Ureter (tissue), 1 donor: Measurements from ENCODE around the gene ARHGAP18. TPM values are rescaled to one million over a fixed set of nuclear protein-coding genes. Genes with fewer than 3 reads are reported as not detected.

Experiments
- DNase-seq: peaks from one replicate; pipeline ENCODE4 v3.0.0-alpha.2; 2020; ENCODE audit warnings: low spot score
- total RNA-seq: library from RNA; stranded (reverse); gene quantifications from one replicate; pipeline ENCODE4 v1.2.4, GENCODE V29; 2023
- donor health status: DM: yes; HTN: yes; CAD: no.

The ARHGAP18 gene
- total RNA-seq, 1 donor from 2014 or later: 15.6 TPM

DNA sequence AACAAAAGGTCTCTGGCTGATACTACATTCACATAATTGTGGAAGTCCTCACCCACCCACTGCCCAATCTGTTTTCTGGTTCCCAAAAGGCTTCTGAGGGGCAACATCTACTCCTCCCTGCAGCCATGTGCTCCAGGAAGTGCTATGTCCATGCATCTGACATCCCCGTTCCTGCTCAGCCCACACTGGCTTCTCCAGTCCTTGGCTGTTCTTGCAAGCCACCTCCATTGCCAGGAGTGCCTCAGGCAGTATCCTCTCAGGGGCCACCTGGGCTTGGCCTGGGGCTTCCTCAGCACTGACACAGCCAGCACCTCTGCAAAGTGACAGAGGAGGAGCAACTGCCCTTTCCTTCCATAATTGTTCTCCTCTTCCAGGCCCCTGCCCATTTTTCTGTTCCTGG, 18.3 kb downstream of the ARHGAP18 start:
- DNase-seq: no peak

DNA sequence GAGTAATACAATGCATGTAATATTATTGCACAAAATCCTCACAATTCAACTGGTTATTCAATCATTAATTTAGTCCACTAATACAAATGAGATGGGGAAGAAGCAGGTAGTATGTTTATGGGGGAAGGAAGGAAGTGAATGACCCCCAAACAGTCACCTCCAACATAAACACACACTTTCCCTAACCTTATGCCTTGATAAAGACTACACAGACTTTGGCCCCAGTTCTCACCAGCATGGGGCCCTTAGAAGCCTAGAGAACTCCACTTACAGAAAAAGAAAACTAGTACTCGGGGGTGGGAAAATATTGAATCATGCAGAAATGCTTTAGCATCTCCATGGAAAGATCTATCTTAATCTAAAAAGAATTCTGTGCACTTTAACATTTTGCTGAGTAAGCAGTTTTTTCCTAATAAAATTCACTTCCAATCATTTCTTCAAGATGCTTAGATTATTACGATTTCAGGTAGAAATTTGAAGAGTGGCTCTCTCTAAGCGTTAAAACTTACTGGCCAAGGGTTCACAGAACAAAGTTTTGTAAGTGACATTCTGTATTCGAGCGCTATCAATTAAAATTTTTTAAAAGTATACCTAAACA, 18.8 kb downstream of the ARHGAP18 start:
- DNase-seq: no peak

DNA sequence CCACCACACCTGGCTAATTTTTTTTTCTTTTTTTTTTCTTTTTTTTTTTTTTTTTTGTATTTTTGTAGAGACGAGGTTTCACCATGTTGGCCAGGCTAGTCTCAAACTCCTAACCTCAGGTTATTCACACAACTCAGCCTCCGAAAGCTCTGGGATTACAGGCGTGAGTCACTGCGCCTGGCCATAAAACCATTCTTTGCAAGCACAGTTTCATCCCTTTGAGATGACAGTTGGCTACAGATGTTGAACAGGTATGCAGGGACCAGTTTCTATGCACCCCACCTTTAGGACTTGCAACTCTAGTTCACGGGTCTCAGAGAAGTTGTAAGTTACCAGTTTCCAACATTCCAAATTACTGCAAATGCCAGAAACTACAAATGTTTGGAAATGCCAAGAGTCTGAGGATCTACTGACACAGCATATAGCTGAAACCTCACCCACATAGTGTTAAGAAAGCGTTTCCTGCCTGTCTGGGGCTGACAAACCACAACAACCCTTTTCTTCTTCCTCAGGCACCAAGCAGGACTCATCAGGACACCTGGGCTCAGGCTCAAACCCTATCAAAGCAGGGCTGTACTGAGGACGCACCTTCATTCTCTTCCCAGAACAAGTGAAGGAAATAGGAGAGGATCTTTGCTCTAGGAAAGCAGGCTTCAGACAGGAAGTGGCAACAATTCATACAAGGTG, 22.9 kb downstream of the ARHGAP18 start:
- no peak for DNase-seq

DNA sequence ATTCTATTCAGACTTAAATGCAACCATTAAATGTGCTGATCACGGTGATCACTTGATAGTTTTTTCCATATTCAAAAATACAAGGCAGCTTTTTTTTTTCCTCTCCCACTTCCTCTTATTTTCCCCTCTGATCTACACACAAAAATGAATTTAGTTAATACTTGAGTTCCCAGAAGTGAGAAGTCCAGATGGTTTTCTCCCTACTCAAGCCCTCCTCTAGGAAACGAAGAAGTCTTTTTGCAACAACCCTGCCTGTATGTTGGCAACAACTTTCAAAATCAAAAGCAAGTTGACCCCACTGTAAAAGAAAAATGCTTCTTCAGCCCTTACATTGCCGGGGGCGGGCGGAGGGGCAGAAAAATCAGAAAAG, 24.3 kb downstream of the ARHGAP18 start:
- no peak for DNase-seq

DNA sequence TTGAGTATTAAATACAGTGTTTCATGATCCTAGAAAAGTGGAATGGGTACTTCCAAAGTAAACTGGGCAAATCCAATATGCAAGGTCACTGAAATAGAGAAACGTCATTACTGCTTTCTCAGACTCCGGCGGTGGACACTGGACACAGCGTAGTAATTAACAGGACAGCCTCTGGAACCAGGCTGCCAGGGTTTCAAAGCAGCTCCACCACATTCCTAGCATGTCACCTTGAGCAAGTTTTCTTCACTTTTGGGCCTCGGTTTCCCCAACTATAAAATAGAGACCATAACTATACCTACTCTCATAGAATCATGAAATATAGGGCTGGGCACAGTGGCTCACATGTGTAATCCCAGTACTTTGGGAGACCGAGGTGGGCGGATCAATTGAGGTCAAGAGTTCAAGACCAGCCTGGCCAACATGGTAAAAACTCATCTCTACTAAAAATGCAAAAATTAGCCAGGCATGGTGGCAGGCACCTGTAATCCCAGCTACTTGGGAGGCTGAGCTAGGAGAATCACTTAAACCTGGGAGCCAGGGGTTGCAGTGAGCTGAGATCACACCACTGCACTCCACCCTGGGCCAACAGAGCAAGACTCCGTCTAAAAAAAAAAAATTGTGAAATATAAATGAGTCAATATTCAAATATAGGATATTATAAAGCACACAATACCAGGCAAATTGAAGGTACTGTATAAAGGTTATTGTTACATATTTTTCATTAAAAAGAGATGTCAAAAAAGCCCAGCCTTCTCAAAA, 24.9 kb downstream of the ARHGAP18 start:
- no peak for DNase-seq

DNA sequence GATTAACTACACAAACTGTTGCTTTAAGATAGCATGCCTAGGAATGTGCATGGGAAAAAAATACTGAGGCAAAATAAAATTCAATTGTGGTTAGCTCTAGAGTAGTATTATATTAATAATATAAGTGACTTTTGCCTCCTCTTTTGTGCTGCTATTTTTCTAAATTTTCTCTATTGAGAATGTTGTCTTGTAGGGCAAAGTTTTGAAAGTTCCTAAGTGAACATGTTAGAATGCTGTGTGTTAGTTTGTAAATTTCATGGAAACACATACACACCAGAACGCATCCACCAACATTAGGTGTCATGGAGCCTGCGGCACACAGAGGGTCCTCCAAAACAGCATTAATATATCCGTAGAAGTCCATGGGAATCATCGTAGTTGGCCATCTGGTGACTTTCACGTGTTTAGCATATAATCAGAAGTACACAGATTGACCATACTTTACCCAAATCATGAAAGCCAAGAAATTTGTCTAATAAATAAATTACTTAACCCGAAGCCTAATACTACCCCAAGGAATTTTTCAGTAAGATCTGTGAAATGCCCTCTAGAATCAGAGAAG, 25.6 kb downstream of the ARHGAP18 start:
- no peak for DNase-seq

DNA sequence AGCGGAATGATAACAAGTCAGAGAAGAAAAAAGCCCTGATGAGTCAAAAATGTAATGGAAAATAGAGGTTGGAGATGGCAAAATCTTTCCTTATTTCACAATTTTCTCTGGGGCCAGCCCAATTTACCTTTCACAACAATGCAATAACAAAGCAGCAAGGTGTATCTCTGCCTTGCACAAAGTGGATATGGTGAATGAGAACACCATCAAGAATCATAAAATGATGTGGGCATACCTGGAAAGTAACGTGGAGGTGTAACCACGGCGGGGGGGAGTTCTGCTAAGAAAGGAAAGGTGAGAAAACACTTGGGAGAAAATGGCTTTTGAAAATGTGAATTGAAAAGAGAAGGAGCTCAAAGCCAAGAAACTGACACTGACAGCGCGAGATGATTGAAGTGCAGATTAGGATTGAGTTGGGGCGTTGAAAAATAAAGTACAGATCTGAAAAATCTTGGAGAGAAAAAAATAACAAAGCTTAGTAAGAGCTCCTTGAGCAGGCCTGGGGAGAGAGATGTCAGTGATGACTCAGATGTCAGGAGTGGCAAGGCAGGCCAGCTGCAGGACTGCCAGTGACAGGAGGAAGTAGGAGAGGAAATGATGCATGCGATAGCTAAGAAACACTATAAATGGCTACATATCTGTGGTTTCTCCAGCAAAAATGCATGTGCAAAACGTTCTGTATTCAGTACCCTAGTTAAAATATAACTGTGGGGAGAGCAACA, 26.2 kb downstream of the ARHGAP18 start:
- peak; percentile 74 for DNase-seq

DNA sequence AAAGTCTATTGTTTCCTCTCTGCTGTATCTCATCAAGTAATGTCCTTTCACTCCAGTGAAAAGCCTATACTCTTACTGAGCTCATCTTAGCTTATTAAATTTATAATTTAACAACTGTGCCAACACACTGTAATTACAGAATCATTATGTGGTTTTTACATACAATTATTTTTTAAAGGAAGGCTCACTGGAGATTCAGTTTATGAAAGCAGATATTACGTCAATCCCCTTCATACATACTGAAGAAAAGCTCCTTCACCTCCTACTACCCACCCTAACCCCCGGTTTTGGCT, 28.1 kb downstream of the ARHGAP18 start:
- DNase-seq: no peak

DNA sequence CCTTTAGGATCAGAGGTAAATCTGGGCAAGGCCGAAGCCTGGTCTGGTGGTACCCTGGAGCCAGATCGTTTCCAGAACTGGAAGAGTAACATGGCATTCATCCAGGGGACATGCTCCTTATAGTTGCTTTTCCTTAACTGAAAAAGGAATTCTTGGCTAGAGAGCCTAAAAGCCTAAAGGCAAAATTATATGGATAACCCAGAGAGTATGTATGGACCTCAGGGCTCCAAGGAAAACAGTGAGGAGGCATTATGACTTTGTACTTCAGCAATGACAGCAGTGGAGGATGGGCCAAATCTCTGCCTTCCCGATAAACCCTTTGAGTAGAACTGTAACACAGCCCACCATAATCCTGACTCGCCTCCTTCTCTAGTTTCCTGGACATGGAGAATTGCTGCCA, 29.3 kb downstream of the ARHGAP18 start:
- no peak for DNase-seq

DNA sequence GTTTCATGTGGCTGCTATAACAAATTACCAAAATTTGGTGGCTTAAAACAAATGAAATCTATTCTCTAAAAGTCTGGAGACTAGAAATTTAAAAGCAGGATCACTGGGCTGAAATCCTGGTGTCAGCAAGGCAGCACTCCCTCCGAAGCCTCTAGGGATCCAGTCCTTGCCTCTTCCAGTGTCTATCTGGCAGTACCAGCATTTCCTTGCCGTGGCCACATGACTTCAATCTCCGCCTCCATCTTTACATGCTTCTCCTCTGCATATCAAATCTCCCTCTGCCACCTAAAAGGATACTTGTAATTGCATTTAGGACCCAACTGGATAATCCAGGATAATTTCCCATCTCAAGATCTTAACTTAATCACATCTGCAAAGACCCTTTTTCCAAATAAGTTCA, 30.2 kb downstream of the ARHGAP18 start:
- no peak for DNase-seq

DNA sequence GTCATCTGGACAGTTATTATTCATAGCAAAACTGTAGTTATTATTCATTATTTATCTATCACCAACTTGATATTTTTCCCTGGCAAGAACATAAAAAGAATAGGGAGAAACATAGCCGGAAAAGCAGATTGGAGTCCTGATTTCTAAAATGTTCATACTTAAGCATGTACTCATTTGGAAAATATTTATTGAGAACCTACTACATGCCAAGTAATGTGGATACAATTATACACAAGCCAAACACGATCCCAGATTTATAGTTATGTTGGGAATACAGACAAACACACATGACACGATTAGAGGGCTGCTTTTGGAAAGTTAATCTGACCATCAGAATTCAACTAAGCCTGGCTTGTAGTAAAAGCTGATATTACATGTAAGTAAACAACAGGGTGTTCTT, 30.7 kb downstream of the ARHGAP18 start:
- DNase-seq: no peak

DNA sequence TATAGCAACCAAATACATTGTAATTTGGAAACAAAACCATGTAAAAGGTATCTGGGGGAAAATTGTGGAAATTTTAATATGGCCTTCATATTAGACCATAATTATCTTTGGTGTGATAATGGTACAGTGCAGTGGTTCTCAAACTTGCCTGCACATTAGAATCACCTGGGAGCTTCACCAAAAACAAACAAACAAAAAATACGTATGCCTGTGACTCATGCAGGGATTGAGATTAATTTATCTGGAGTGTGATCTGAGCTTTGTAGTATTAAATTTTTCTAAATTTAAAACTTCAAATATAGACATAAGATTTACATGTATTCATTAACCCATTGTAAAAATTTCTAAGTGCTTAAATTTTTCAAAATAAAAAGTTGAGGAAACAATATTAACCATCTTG, 31.5 kb downstream of the ARHGAP18 start:
- DNase-seq: no peak

DNA sequence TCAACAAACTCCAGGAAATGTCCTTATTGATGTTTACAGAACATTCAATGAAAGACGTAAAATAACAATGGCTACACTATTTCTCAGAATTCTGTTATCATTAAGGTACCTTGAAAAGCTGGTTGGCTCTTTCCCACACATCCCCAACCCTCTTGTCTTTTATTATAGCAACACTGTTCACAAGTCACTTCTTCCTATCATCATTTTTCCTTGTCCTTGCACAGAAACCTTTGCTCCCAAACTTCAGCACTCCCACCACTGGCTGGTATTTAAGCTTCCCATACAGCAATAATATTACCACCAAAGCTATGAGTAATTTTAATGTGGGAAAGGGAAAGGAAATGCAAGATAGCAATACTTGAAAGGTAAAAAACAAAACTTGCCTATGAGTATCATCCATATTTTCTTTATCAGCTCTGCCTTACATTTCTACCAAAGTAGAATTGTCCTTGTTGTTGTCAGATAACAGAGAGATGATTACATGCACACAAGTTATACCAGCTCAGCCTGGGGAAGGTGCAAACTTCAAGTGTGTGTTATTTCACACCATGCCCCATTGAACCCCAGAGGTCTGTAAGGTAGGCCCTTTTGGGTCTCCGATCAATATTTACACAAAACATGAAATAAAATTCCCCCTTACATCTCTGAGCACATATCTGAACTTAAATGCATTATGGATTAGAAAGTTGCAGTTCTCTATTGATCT, 32.2 kb downstream of the ARHGAP18 start:
- no peak for DNase-seq

DNA sequence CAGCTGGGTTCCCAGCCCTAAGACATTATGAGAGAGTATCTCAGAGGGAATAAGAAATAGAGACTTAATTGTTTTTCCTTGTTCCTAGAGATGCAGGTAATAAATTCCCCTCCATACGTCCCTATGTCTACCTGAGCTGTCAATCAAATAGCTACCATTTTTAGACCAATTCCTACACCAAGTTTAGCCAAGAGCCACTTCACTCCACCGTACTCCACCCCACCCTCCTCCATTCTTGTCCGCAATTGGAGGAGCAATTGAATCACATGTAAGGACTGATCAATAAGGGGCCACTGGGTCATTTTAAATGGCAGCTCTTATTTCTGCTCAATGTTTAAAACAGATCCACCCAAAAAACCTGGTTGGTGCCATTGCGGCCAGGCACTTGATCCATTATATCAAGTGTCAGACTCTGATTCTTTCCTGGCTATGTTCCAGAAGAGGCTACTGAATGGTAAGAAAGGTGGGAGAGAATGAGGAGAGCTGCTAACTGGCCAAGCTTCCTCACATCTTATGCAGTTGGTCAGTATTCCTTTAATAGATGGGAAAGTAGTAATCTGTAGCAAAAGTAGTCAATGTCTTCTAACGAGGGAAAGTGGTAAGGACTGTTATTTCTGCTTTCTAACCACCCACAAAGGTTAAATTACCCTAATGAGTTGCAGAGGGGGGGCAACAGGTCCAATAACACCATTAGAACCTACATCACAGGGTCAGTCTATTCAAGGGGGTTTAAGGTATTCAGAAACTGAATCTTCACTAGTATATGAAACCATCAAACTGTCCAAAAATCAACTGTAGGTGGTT, 34.1 kb downstream of the ARHGAP18 start:
- no peak for DNase-seq

DNA sequence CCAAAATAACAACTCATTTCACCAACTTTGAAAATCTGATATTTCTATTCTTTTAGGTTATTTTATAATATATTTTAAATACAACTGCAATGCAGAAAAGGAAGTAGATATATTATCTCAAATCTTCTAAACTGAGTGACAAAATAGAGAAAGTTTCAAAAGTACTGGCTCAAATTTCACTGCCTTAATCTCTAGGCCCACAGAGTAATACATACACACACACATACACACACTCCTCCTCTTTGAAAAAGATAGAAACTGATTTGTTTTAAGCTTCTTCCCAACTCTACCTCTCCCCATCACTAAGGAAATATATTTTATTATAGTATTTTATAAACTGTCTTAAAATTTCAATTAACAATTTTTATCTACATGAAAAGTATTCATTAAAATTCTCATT, 36.2 kb downstream of the ARHGAP18 start:
- no peak for DNase-seq

DNA sequence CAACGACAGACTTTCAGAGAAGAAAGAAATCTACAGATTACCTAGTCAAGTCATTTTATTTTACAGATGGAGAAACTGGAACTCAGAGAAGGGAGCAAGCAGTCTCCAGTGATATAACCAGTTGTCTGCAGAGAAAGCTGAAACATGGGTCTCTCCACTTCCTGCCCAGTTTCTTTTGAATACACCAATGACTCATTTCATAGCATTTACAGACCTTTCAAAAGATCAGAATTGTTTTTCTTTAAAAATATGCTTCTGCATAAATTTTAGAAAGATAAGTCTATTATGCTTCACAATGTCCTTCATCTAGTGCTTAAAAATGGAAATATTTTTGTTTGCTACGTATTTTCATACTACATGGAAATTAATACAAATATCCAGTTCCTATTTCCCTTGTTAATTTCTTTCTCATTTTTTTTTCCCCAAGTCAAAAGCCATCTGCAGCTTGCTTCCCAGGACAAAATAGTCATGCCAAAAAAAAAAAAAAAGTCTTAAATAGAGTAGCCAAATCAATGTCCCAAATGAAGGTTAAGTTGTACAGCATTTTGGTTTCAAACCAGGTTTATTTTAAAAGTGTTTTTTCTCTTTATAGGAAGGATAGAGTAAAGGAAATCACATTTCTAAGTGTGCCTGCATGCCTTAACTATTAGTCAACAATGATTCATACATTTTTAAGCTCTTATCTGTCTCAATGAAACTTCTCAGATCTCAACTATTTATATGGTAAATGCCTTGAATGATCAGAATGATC, 36.9 kb downstream of the ARHGAP18 start:
- DNase-seq: no peak

DNA sequence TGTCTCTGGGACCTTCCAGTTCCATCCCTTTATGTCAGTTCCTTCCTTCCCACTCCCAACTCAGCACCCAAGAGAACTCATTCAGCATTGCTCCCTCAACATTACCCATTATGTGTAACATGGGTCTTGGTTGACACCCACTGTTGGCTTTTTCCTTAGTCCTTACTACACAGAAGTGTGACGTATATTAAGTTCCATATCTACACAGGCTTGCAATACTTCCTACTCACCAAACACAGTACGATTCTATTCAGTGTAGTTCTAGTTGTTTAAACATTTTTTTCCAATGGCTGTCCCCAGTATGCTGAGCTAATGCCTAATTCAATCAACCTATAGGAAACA, 37.7 kb downstream of the ARHGAP18 start:
- DNase-seq: no peak

DNA sequence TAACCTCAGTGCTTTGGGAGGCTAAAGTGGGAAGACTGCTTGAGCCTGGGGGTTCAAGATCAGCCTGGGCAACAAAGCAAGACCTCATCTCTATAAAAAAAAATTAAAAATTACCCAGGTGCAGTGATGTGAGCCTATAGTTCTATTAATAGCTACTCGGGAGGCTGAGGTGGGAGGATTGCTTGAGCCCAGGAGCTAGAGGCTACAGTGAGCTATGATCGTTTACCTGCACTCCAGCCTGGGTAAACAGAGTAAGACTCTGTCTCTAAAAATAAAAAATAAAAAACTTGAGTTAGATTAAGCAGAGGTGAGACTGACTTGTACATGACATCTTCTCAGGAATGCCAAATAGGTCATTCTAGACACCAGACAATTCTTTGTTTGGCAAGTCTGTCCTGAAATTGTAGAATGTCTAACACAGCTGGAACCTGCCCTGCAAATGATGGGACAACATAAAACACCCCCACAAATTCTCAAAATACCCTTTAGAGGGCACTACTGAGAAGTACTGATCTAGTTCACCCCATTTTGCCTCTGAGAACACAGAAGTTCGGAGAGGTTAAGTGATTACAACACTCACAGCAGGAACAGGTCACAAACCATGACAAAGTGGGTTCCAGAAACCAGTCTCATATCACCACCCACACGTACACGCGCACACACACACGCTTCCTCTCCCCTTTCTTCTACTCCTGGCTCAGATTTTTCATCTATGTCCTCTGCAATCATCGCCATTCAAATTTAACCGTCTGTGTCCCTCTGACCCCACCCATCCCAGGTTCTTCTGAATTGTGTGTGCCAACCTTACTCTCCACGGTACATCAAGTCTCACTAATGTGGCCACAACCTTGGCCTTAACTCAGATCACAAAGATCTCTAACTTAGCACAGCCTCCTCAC, 38.3 kb downstream of the ARHGAP18 start:
- no peak for DNase-seq

DNA sequence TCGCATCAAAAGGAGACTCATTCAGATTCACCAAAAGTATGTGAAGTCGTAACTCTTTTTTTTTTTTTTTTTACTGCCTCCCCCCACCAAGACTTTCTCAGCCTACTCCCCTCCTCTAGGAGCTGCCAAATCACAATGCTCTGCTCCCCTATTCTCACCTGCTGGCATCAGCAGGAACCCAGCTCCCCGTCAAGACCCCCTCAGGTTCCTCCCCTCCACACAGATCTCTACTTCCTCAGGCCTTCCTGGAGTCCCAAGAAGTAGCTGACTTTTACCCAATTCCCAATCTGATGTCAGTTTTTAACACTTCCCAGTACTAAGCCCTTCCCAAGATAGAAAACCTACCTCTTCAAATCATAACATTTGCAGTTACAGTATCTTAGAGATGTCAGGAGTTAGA, 39.3 kb downstream of the ARHGAP18 start:
- DNase-seq: no peak
